HK-2 (cell line): Measurements from ENCODE around the gene BTBD6.

Source experiments
- DNase-seq: peaks from one replicate; pipeline ENCODE4 v3.0.0-alpha.2; 2018; ENCODE audit not compliant: unreplicated experiment

The BTBD6 gene

GRCh38 chr14:105211086-105211757 is 37.1 kb upstream of the BTBD6 start:
- no peak for DNase-seq

DNA sequence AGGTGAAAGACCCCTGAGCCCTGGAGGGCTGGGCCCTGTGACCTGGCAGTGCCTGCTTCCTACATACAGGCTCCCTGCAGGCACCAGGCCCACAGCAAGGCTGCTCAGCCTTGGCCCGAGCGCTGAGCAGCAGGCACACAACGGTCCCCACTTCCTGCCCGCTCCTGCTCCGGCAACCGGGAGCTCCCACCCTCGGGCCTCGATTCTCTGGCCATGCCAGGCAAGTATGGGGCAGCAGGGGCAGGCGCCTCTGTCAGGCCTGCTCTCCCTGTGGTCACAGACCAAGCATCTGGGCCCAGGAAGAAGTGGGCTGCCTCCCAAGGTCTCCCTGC is 36.6 kb upstream of the BTBD6 start:
- no peak for DNase-seq

GRCh38 chr14:105212541-105213300 is 35.6 kb upstream of the BTBD6 start:
- no peak for DNase-seq

DNA sequence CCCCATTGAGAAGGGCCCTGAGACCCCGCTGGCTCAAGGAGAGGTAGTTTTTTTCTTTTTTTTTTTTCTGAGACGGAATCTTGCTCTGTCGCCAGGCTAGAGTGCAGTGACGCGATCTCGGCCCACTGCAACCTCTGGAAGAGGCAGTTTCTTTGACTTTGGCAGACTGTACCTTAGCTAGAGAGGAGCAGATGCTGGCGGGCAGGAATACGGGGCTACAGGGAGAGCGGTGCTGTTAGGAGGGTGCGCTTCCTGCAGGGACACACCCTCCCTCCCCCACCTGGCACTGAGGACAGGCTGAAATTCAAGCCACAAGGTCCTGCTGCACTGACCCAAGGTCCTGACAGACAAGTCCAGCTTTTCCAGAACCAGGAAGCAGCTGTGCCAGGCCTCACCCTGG is 35.0 kb upstream of the BTBD6 start:
- DNase-seq: no peak

DNA sequence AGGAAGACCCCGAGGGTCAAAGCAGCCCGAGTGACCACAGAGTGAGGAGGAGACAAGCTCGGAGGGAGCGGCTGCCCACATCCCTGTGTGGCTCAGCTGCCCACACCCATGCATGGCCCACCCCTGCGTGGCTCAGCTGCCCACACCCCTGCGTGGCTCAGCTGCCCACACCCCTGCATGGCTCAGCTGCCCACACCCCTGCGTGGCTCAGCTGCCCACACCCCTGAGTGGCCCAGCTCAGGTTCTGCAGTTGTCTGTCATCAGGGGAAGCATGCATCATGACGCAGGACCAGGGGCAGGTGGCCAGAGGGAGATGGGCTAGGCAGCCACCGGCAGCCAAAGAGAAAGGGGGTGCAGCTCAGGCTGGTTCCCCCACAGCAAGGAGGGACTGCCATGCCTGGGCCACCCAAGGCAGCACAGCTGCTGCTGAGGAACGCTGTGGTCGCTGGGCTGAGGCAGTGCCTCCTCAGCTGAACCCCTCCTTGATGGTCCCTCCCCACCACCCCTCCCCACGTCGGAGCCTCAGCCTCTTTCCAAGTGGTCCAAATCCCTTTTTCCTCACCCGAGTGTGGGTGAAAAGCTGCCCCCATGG is 33.9 kb upstream of the BTBD6 start:
- no peak for DNase-seq

DNA sequence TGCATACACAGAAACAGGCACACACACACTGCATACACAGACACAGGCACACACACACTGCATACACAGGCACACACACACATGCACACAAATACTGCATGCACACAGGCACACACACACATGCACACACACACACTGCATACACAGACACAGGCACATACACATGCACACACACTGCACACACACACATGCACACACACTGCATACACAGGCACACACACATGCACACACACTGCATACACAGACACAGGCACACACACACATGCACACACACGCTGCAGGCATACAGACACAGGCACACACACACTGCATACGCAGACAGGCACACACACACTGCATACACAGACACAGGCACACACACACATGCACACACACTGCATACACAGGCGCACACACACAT is 32.7 kb upstream of the BTBD6 start:
- no peak for DNase-seq

DNA sequence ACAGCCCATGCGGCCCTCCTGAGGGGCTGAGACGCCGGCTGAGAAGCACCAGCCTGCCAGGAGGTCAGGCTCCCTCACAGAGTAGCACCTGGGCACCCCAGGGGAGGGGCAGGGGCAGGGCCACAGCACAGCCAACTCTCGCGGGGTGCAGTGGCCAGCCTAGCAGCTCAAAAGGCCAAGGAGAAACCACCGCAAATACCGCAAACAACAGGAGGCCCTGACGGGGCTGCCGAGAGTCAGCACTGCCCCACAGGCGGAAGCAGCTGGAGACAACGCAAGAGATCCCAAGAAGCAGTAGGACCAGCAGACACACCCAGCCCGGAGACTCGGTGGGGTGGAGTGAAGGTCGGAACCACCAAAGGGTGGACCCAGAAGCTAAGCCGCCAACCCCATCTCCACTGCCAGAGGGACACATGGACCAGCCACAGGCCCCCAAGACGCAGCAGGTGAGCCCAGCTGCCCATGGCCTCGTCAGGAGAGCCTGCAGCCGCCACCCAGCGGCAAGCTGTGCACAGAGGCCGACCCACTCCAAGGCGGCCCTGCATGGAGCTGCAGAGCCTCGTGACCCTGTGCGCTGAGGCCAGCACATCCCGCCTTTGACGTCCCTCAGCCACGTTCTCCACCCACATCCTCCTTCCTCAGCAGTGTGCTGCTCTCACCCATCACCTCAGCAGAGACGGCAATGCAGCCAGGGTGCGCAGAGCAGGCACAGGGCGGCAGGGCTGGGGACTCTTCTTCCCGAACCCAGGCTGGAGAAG is 31.7 kb upstream of the BTBD6 start:
- no peak for DNase-seq

DNA sequence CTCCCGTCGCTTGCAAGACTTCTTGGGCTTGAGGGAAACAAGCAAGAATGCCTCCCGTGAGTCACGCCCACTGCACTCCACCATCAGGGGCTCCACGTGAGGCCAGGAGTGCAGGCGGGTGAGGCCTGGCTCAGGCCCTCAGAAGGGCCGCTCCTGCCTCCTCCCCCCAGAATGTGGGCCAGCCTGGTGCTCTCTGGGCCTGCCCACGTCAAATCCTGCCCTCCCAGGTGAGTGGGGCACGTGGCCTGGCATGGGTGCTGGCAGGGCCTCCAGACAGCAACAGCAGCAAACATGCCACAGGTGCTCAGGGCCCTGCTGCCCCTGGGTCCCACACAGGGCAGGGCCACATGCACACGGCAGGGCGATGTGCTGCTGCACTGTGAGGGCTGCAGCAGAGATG is 30.6 kb upstream of the BTBD6 start:
- no peak for DNase-seq

DNA sequence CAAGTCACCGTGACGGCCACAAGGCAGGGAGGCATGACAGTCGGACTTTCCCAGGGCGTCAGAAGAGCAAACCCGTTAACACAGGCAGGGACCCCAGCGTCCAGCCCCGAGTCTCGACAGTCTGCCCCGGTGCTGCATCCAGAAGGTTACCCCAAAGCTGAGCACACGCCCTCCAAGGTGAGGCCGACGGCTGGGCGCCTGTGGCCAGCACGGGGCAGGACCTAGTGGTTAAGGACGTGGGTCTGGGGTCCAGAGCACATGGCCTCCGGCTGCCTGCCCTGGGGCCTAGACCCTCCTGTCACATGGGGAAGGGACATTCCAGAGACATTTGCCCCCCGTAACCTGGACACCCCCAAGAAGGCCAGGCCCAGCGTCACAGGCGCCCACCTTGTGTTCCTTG is 29.7 kb upstream of the BTBD6 start:
- DNase-seq: no peak

GRCh38 chr14:105219043-105219612 is 29.2 kb upstream of the BTBD6 start:
- DNase-seq: no peak

DNA sequence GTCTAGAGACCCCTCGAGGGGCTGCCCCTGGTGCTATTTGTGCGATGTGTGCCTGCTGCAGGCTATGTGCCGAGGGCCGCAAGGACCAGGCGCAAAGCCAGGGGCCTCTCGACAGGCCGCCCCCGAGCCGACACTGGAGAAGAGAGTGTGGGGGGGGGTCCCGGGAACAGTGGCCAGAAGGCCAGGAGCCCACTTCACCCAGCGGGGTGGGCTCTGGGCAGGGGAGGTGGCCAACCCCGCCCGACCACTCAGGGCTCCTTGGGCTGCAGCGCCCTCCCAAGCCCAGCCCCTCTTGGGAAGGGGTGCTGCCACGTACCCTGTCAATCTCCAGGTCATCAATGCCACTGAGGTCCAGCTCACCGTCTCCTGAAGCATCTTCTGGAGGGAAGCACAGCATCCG is 28.6 kb upstream of the BTBD6 start:
- DNase-seq: no peak

DNA sequence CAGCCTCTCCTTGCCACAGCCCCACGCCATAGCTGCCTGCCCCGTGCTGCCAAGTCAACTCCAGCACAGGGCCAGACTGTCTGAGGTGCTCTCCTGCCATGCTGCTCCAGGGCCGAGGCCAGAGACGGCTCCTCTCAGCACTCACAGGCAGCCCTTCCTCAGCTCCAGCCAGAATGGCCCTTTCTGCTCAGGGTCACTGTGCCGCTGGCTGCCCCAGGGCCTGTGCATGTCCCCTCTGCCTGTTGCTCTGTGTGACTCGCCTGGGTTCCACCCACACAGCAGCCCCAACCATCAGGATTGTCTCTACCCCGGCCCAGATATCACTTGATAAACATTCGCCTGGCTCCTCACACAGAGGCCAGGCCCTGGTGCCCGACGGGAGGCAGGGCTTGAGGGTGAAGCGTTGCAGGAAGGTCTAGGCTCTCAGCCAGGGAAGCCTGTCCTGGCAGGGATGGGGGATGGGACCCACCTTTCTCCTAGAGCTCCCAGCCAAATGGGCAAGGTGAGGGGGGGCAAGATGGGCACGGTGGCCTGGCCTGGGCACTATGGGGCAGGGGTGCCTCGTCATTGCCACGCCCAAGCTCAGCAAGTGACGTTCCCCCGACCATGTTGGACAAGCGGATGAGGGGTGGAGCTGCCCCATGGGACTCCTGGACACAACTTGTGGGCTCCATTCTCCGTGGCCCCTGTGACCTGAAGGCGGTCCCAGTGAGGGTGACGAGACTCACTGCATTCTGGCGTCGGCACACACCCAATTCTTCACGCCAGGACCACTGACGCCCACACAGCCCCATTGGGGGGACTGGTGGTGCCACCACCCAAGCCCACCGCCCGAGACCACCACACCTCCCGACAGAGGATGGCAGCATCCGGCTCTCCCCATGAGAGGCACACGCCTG is 27.4 kb upstream of the BTBD6 start:
- DNase-seq: no peak

DNA sequence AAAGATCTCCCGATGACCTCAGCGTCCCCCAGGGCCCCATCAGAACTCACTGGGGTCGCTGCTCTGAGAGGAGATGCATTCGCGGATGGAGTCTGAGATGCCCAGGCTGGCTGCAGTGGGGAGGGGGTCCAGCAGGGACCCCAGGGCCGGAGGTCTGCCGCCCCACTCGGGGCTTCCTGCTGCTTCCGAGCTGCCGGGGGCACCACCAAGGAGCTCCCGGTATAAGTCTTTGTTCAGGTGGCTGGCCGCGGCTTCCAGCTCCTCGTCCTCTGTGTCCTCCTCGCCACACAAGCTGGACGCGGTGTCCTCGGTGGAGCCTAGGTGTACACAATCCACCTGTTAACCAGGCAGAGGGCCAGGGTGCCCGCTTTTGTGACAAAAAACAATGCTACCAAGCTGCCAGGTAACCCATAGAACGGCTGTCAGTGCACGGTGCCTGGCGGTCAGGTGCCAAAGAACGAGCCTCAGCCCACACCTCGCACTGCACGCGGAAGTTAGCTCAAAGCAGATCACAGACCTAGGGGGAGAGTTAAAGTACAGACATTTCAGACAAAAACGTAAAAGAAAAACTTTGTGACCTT is 26.6 kb upstream of the BTBD6 start:
- no peak for DNase-seq

DNA sequence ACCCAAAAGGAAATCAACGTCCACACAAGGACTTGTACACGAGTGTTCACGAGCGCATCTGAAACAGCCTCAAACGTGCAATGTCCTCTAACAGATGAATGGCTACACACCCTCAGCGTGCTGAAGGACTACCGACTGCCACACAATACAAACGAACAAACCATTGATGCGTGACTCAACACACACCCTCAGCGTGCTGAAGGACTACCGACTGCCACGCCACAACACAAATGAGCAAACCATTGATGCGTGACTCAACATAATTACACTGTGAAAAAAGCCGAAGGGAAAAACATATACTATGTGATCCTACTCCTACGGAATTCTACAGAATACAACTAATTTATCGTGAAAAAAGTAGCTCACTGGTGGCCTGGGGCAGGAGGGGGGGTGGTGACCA is 25.1 kb upstream of the BTBD6 start:
- DNase-seq: no peak

- DNase-seq: no peak
Measured at GRCh38 chr14:105223770-105224544, 24.4 kb upstream of the BTBD6 start.

GRCh38 chr14:105224845-105225570 is 23.3 kb upstream of the BTBD6 start:
- no peak for DNase-seq

DNA sequence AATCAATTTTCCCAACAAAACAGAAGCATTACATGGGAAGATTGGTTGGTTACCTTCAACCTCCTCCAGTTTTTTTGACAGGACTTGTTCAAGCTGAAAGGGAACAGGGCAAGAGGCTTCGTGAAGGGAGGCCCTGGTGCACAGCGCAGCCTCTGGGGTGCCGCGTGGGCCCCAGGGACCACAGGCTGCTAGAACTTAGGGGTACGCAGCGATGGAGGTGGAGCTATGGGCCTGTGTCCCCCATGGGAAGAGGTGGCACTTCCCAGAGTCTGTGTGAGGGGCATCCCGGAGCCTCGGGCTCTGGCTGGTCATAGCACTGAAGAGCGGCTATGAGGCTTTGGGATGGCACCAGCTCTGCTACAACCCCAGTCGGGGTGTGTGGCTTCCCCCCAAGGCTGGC is 22.1 kb upstream of the BTBD6 start:
- no peak for DNase-seq

GRCh38 chr14:105227346-105227745 is 21.0 kb upstream of the BTBD6 start:
- no peak for DNase-seq

DNA sequence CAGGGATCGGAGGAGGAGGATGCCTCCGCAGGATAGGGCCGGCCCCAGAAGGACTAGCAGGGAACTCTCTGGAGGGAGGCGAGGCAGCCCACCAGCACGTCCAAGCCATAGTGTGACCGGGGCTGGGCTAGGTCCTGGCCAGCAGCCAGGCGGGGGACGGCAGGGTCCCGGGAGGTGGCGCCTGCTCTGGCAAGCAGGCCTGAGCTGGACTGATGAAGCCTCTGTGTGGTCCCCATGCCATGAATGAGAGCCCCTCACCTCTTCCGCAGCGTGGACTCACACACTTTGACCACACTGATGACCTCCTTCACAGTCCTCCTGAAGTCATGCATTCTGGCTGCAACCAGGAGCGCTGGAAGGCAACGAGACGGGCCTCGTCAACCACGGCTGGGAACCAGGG is 19.8 kb upstream of the BTBD6 start:
- DNase-seq: no peak
